ENCODE results near the gene AOPEP.

The AOPEP gene

GRCh38 chr9:94796687-94797086 is 70.2 kb downstream of the AOPEP start:
- DNase-seq: no peak

DNA sequence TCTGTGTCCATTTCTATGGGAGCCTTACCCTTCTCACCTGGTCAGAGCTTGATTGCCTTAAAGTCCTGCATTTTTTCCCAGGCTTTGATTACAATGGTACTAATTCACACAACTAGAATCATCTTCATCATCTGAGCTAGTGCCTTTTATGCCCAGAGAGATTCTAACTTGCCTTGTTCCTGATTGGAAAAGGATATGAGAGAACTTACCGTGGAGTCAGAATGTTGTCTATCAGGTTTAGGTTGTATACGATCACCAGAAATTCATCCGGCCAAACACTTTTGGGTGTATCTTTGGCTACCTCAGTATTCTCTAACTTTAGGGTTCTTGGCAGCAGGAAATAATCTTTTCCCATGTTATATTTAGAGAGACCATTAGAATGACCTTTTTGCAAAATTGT is 71.7 kb downstream of the AOPEP start:
- DNase-seq: no peak

GRCh38 chr9:94798708-94799107 is 72.2 kb downstream of the AOPEP start:
- DNase-seq: no peak

GRCh38 chr9:94799578-94800264 is 73.2 kb downstream of the AOPEP start:
- no peak for DNase-seq

DNA sequence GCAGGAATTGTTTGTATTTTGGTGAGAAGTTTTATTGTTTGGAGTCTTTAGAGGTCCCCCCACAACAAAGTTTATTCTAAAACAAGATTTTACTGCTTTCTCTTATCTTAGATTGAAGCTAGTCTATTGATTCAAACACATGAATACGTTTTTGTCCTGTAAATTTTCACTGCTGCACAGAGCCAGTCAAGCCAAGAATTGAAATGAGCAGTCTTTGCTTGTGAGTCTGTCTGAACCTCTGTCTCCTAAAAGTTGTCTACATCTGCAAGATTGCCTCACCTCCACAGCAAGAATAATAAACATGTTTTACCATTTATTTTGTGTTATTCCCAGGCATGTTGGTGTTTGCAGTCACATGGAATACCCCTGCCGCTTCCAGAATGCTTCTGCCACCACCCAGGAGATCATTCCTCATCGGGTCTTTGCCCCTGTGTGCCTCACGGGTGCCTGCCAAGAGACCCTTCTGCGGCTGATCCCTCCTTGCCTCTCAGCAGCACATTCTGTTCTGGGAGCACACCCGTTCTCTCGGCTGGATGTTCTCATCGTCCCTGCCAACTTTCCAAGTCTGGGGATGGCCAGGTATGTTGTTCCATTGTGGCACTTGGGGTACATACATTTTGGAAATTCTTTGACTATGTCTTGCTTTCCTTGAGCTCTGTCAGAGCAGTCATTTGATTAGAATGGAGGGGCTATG is 74.1 kb downstream of the AOPEP start:
- DNase-seq: no peak

GRCh38 chr9:94801234-94801633 is 74.7 kb downstream of the AOPEP start:
- no peak for DNase-seq

GRCh38 chr9:94801681-94802080 is 75.2 kb downstream of the AOPEP start:
- DNase-seq: no peak

DNA sequence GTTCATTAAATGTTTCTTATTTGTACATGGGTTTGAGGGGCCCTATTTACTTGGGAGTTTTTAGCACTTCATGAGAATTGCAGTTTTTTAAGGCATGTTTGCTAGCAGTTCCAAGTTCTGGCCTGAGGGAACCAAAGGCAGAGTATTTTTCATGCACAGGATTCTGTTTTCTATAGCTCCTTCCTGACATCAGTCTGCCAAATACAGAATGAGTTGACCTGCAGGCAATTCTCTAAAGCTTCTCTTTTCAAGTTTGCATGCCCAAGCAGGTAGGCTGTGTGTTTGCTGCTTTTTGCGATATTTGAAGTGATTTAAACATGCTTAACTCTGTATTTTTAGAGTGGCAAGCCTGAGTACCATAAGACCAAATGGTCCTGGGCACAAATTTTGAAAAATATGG is 75.8 kb downstream of the AOPEP start:
- no peak for DNase-seq

- no peak for DNase-seq
These were observed 76.3 kb downstream of the AOPEP start for GRCh38 chr9:94802793-94803192.

DNA sequence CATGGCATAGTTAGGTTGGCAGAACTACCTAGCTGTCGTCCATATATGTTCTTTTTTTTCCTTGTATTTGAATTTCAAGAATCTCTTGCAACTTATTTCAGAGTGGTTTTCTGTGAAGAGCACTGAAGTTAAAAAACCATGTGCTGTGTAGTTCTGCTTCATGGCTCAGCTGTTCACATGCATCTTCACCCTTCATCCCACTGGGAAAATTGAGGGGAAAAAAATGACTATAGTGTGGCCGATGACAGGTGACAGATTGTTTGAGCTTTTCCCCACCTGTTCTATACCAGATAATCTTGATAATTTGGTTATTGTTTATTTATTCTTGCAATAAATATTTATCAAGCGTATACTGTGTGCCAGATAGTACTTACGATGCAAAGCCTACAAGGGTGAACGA is 77.8 kb downstream of the AOPEP start:
- no peak for DNase-seq

- no peak for DNase-seq
These were observed 78.6 kb downstream of the AOPEP start for GRCh38 chr9:94805051-94805489.

DNA sequence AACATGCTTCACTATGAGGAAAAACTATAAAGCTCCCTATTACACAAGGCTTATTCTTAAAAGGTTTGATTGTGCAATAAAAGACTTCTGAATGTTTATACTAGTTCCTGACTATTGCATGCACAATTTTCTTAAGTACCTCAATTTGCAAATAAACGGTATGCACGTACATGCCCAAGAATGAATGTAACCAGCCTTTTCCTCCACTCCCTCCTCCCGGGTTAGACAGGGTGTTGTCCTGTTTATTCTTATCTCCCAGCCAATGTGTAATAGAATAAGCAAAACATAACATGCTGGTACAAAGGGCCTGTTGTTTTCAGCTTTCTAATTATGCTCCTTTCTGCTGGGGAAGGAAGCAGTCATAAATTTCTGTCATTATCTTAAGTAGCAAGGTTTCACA is 79.1 kb downstream of the AOPEP start:
- no peak for DNase-seq

- DNase-seq: no peak
These were observed 79.9 kb downstream of the AOPEP start for GRCh38 chr9:94806307-94806893.

DNA sequence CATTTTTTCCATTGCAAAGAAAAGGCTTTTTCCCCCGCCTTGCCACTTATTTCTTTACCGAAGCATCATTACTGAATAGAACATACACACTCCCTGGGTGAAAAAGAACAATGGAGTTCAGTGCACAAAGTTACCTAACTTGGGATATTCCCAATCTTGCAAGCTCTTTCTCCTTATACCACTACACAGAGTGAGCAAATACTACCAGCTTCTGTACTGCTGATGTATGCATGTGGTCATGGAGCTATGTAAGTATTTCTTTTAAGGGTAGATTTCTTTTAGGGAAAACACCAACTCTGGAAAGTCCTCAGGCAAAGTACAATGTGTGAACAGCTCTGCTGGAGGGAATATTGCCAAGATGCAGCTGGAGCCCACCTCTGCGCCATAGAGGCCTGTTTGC is 81.1 kb downstream of the AOPEP start:
- no peak for DNase-seq

GRCh38 chr9:94808926-94809700 is 82.6 kb downstream of the AOPEP start:
- no peak for DNase-seq

- DNase-seq: no peak
These were observed 83.3 kb downstream of the AOPEP start for GRCh38 chr9:94809778-94810177.

GRCh38 chr9:94811074-94811473 is 84.6 kb downstream of the AOPEP start:
- DNase-seq: no peak

DNA sequence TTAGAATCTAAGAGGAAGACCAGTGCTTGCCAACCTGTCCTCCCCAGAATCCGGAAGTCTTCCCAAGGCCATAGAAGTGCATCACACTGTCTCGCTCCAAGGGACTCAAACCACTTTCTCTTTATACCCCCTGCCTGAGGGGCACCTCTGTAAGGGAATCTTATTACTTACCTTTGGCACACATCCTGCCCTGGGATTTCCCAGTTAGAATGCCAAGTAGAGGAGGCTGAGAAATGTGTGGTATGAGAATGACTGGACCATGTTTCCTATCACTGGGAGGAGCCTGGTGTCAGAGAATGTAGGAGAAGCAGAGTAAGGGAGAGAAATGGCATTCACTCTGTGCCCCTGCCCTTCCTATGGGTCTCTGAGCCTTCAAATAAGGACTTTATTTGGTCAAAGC is 85.8 kb downstream of the AOPEP start:
- no peak for DNase-seq

- DNase-seq: no peak
These were observed 86.9 kb downstream of the AOPEP start for GRCh38 chr9:94813379-94813778.

- no peak for DNase-seq
These were observed 91.0 kb downstream of the AOPEP start for GRCh38 chr9:94817291-94818177.

GRCh38 chr9:94818178-94818541 is 91.7 kb downstream of the AOPEP start:
- DNase-seq: no peak

- no peak for DNase-seq
These were observed 92.7 kb downstream of the AOPEP start for GRCh38 chr9:94819161-94819687.
